Measurements from ENCODE around the gene AGBL5. TPM values are rescaled to one million over a fixed set of nuclear protein-coding genes. Genes with fewer than 3 reads are reported as not detected.

AGBL5 gene
- polyA plus RNA-seq, 1 donor (not counting 4 experiments of a cell fraction or from before 2014, with no cell fraction given): 25.5 TPM

GRCh38 chr2:27096748-27097297 lies 45.4 kb downstream of the AGBL5 start:
- no peaks in the 10 kb centered on the region for H3K9me1 ChIP-seq (ENCODE audit: control insufficient read depth, extremely low read depth, insufficient read depth, low read length)
- FAIRE-seq: no peak
- no peak for TF ChIP-seq EZH2 (IDR thresholded peaks at IDR 0.05; ENCODE audit: low read length)
- TF ChIP-seq, protein P1, sequence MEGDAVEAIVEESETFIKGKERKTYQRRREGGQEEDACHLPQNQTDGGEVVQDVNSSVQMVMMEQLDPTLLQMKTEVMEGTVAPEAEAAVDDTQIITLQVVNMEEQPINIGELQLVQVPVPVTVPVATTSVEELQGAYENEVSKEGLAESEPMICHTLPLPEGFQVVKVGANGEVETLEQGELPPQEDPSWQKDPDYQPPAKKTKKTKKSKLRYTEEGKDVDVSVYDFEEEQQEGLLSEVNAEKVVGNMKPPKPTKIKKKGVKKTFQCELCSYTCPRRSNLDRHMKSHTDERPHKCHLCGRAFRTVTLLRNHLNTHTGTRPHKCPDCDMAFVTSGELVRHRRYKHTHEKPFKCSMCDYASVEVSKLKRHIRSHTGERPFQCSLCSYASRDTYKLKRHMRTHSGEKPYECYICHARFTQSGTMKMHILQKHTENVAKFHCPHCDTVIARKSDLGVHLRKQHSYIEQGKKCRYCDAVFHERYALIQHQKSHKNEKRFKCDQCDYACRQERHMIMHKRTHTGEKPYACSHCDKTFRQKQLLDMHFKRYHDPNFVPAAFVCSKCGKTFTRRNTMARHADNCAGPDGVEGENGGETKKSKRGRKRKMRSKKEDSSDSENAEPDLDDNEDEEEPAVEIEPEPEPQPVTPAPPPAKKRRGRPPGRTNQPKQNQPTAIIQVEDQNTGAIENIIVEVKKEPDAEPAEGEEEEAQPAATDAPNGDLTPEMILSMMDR (optimal IDR thresholded peaks at IDR 0.05 in 1 of 3, IDR thresholded peaks at IDR 0.05 in 1 of 3, conservative IDR thresholded peaks at IDR 0.05 in 1 of 3; ENCODE audit: extremely low read depth in 1 of 3, insufficient read depth in 2 of 3, low read length in 3 of 3): no peak
- no peak overlapping the region for H3K4me3 ChIP-seq (ENCODE audit: control insufficient read depth in 2 of 3, extremely low read depth in 1 of 3, insufficient read depth in 2 of 3, low read depth in 1 of 3, low read length in 3 of 3)
- no peak overlapping the region for H3K4me2 ChIP-seq (ENCODE audit: control insufficient read depth, extremely low read depth, insufficient read depth, low read depth, low read length)
- no peak overlapping the region for H2AFZ ChIP-seq (ENCODE audit: control insufficient read depth, low read length)
- H3K27me3 ChIP-seq (ENCODE audit: control insufficient read depth, extremely low read depth, insufficient read depth, low read length): no peaks in the 10 kb centered on the region
- no peak overlapping the region for H3K9ac ChIP-seq (ENCODE audit: control insufficient read depth, extremely low read depth, insufficient read depth, low read length)
- H3K4me1 ChIP-seq (ENCODE audit: control insufficient read depth, extremely low read depth, insufficient read depth, low read length): peaks cover 4% of the 10 kb centered on the region
- dilution Hi-C loops (cut with MboI; ENCODE audit: extremely low pct_ligation_motif_present, low sequenced_read_pairs): no loop called here
- H4K20me1 ChIP-seq (ENCODE audit: control insufficient read depth, extremely low read depth, insufficient read depth, low read length): peaks cover 4% of the 10 kb centered on the region
- no peak overlapping the region for H3K27ac ChIP-seq (ENCODE audit: control insufficient read depth, insufficient read depth, low read length)
- no peaks in the 10 kb centered on the region for H3K36me3 ChIP-seq (ENCODE audit: control insufficient read depth in 2 of 2, extremely low read depth in 1 of 2, insufficient read depth in 2 of 2, low read length in 2 of 2)
- no peak for DNase-seq (ENCODE audit: low read depth, low spot score)
- H3K9me3 ChIP-seq (ENCODE audit: control insufficient read depth, low read depth, low read length): no peaks in the 10 kb centered on the region
- no peaks in the 10 kb centered on the region for H3K79me2 ChIP-seq (ENCODE audit: control insufficient read depth, insufficient read depth, low read length)

- H3K4me1 ChIP-seq (ENCODE audit: control insufficient read depth, extremely low read depth, insufficient read depth, low read length): peaks cover 4% of the 10 kb centered on the region
- dilution Hi-C loops (cut with MboI; ENCODE audit: extremely low pct_ligation_motif_present, low sequenced_read_pairs): no loop called here
- FAIRE-seq (no peak), DNase-seq (ENCODE audit: low read depth, low spot score) (no peak)
- no peak overlapping the region for H3K9ac ChIP-seq (ENCODE audit: control insufficient read depth, extremely low read depth, insufficient read depth, low read length)
- no peak for TF ChIP-seq EZH2 (IDR thresholded peaks at IDR 0.05; ENCODE audit: low read length)
- no peaks in the 10 kb centered on the region for H3K9me3 ChIP-seq (ENCODE audit: control insufficient read depth, low read depth, low read length)
- H2AFZ ChIP-seq (ENCODE audit: control insufficient read depth, low read length): no peak overlapping the region
- H3K4me2 ChIP-seq (ENCODE audit: control insufficient read depth, extremely low read depth, insufficient read depth, low read depth, low read length): no peak overlapping the region
- H3K27me3 ChIP-seq (ENCODE audit: control insufficient read depth, extremely low read depth, insufficient read depth, low read length): no peaks in the 10 kb centered on the region
- no peaks in the 10 kb centered on the region for H3K9me1 ChIP-seq (ENCODE audit: control insufficient read depth, extremely low read depth, insufficient read depth, low read length)
- H3K79me2 ChIP-seq (ENCODE audit: control insufficient read depth, insufficient read depth, low read length): no peaks in the 10 kb centered on the region
- no peak overlapping the region for H3K4me3 ChIP-seq (ENCODE audit: control insufficient read depth in 2 of 3, extremely low read depth in 1 of 3, insufficient read depth in 2 of 3, low read depth in 1 of 3, low read length in 3 of 3)
- H3K27ac ChIP-seq (ENCODE audit: control insufficient read depth, insufficient read depth, low read length): no peak overlapping the region
- H3K36me3 ChIP-seq (ENCODE audit: control insufficient read depth in 2 of 2, extremely low read depth in 1 of 2, insufficient read depth in 2 of 2, low read length in 2 of 2): no peaks in the 10 kb centered on the region
- H4K20me1 ChIP-seq (ENCODE audit: control insufficient read depth, extremely low read depth, insufficient read depth, low read length): peaks cover 4% of the 10 kb centered on the region
These were observed 45.9 kb downstream of the AGBL5 start for GRCh38 chr2:27097341-27097740.
